ENCODE data around the gene PTGS1. TPM values are rescaled to one million over a fixed set of nuclear protein-coding genes. Genes with fewer than 3 reads are reported as not detected.

PTGS1 gene
- polyA plus RNA-seq, 1 donor from 2014 or later: 0.17 TPM

- no peaks in the 10 kb centered on the region for H3F3A ChIP-seq (ENCODE audit: insufficient read depth, low read length, poor library complexity, severe bottlenecking)
- no peaks in the 10 kb centered on the region for H4K20me1 ChIP-seq (ENCODE audit: insufficient read depth)
- no peak overlapping the region for H3K9ac ChIP-seq (ENCODE audit: low read length)
- TF ChIP-seq TAF1 (IDR thresholded peaks at IDR 0.05; ENCODE audit: low read depth) (no peak), REST (IDR thresholded peaks at IDR 0.05; ENCODE audit: borderline replicate concordance) (no peak), EZH2 (IDR thresholded peaks at IDR 0.05; ENCODE audit: borderline replicate concordance, insufficient read depth, low read length, poor library complexity, severe bottlenecking) (no peak), CTCF (IDR thresholded peaks at IDR 0.05; ENCODE audit: poor library complexity, severe bottlenecking) (no peak), SMC3 (conservative IDR thresholded peaks at IDR 0.05; ENCODE audit: poor library complexity) (no peak), POLR2AphosphoS5 (IDR thresholded peaks at IDR 0.05) (no peak), RAD21 (conservative IDR thresholded peaks at IDR 0.05) (no peak), EP300 (conservative IDR thresholded peaks at IDR 0.05; ENCODE audit: poor library complexity, severe bottlenecking) (no peak), MXI1 (conservative IDR thresholded peaks at IDR 0.05; ENCODE audit: poor library complexity, severe bottlenecking) (no peak)
- H3K9me2 ChIP-seq (ENCODE audit: insufficient read depth, low read length): no peaks in the 10 kb centered on the region
- H3K9me3 ChIP-seq (ENCODE audit: low read length): no peaks in the 10 kb centered on the region
- no peak overlapping the region for H3K4me3 ChIP-seq (ENCODE audit: low read length)
- no peaks in the 10 kb centered on the region for H3K79me2 ChIP-seq (replicated peaks; ENCODE audit: insufficient read depth, low read length)
- H3K36me3 ChIP-seq (ENCODE audit: insufficient read depth, low read length): no peaks in the 10 kb centered on the region
- H3K4me2 ChIP-seq (ENCODE audit: low read length): no peak overlapping the region
- no peak overlapping the region for H2AFZ ChIP-seq (ENCODE audit: low read depth, low read length)
- no peak overlapping the region for H3K27ac ChIP-seq (ENCODE audit: low read length)
- no peaks in the 10 kb centered on the region for H3K27me3 ChIP-seq (ENCODE audit: insufficient read depth, low read depth, low read length)
Observed at GRCh38 chr9:122402874-122403273, 32.0 kb downstream of the PTGS1 start.

- TF ChIP-seq SMC3 (conservative IDR thresholded peaks at IDR 0.05; ENCODE audit: poor library complexity) (no peak), EZH2 (IDR thresholded peaks at IDR 0.05; ENCODE audit: borderline replicate concordance, insufficient read depth, low read length, poor library complexity, severe bottlenecking) (no peak), TAF1 (IDR thresholded peaks at IDR 0.05; ENCODE audit: low read depth) (no peak), EP300 (conservative IDR thresholded peaks at IDR 0.05; ENCODE audit: poor library complexity, severe bottlenecking) (no peak), CTCF (IDR thresholded peaks at IDR 0.05; ENCODE audit: poor library complexity, severe bottlenecking) (no peak), RAD21 (conservative IDR thresholded peaks at IDR 0.05) (no peak), REST (IDR thresholded peaks at IDR 0.05; ENCODE audit: borderline replicate concordance) (no peak), MXI1 (conservative IDR thresholded peaks at IDR 0.05; ENCODE audit: poor library complexity, severe bottlenecking) (no peak), POLR2AphosphoS5 (IDR thresholded peaks at IDR 0.05) (no peak)
- Histone ChIP-seq H3K9me2 (ENCODE audit: insufficient read depth, low read length) (no peaks in the 10 kb centered on the region), H3K27me3 (ENCODE audit: insufficient read depth, low read depth, low read length) (no peaks in the 10 kb centered on the region), H3F3A (ENCODE audit: insufficient read depth, low read length, poor library complexity, severe bottlenecking) (no peaks in the 10 kb centered on the region), H3K36me3 (ENCODE audit: insufficient read depth, low read length) (no peaks in the 10 kb centered on the region), H4K20me1 (ENCODE audit: insufficient read depth) (no peaks in the 10 kb centered on the region), H2AFZ (ENCODE audit: low read depth, low read length) (no peak overlapping the region), H3K27ac (ENCODE audit: low read length) (no peak overlapping the region), H3K9me3 (ENCODE audit: low read length) (no peaks in the 10 kb centered on the region), H3K4me2 (ENCODE audit: low read length) (no peak overlapping the region), H3K4me3 (ENCODE audit: low read length) (no peak overlapping the region), H3K9ac (ENCODE audit: low read length) (no peak overlapping the region), H3K79me2 (replicated peaks; ENCODE audit: insufficient read depth, low read length) (no peaks in the 10 kb centered on the region)
Observed at GRCh38 chr9:122403381-122404000, 32.7 kb downstream of the PTGS1 start.
